Spleen (tissue), 11 donors: Measurements from ENCODE around the gene TDRD1. TPM values are rescaled to one million over a fixed set of nuclear protein-coding genes. Genes with fewer than 3 reads are reported as not detected.

ENCODE experiments used
- DNase-seq: peaks from one replicate; pipeline ENCODE4 v3.0.0-alpha.2; 2020
- H3K27ac ChIP-seq, 8 donors: fragments of 200-600 bp; sonication (generic) in 7 of 8; 1 replicate in 4 of 8; 2 replicates in 4 of 8; pipeline versions ENCODE4 v1.5.0 to v1.8.0; 2016 to 2021; ENCODE audit warnings: inconsistent platforms in 4 of 8, mild to moderate bottlenecking in 4 of 8, moderate library complexity in 1 of 8
- H3K27me3 ChIP-seq, 7 donors: fragments of 200-600 bp; sonication (generic) in 6 of 7; replicated peaks in 1 of 7; 1 replicate in 4 of 7; 2 replicates in 3 of 7; pipeline versions ENCODE4 v1.5.0 to v1.8.0; 2016 to 2021; ENCODE audit warnings: inconsistent platforms in 3 of 7, mild to moderate bottlenecking in 1 of 7
- H3K36me3 ChIP-seq, 6 donors: fragments of 200-600 bp; sonication (generic) in 5 of 6; 1 replicate in 4 of 6; 2 replicates in 2 of 6; pipeline versions ENCODE4 v1.5.0 to v1.8.0; 2016 to 2021; ENCODE audit warnings: inconsistent platforms in 2 of 6
- H3K4me1 ChIP-seq, 6 donors: fragments of 200-600 bp; sonication (generic) in 5 of 6; 1 replicate in 3 of 6; 2 replicates in 3 of 6; pipeline versions ENCODE4 v1.5.0 to v1.8.0; 2016 to 2021; ENCODE audit warnings: inconsistent platforms in 3 of 6
- H3K4me3 ChIP-seq, 8 donors: fragments of 200-600 bp; sonication (generic) in 7 of 8; 1 replicate in 4 of 8; 2 replicates in 4 of 8; pipeline versions ENCODE4 v1.5.0 to v1.8.0; 2016 to 2021; ENCODE audit warnings: inconsistent platforms in 4 of 8, mild to moderate bottlenecking in 4 of 8, moderate library complexity in 2 of 8
- H3K9me3 ChIP-seq, 8 donors: fragments of 200-600 bp; sonication (generic) in 7 of 8; 1 replicate in 4 of 8; 2 replicates in 4 of 8; pipeline versions ENCODE4 v1.5.0 to v1.8.0; 2016 to 2021; ENCODE audit warnings: inconsistent platforms in 4 of 8
- POLR2A ChIP-seq, 3 donors: fragments of 450-650 bp; IDR thresholded peaks; one replicate each; pipeline ENCODE4 v1.5.1; 2017; ENCODE audit warnings: antibody characterized with exemption in 3 of 3, mild to moderate bottlenecking in 1 of 3
- POLR2AphosphoS5 ChIP-seq, 3 donors: sonication (generic); formaldehyde crosslinking; IDR thresholded peaks; one replicate each; pipeline ENCODE4 v1.5.1; 2017; ENCODE audit warnings: antibody characterized with exemption in 3 of 3
- WGBS, 5 donors: extraction: QIAGEN DNeasy Blood & Tissue Kit in 3 of 5; methylation state at CpG; one replicate each; pipeline versions ENCODE4 v1.1.5 to v1.1.7; 2013 to 2018; 5-methylcytosine and 5-hydroxymethylcytosine counted together
- intact Hi-C: fragments of 100-400 bp; cut with DNase I; formaldehyde crosslinking; loops from one replicate; pipeline ENCODE4 v1.15.0; 2023; ENCODE audit warnings: low total_unique reads
- polyA plus RNA-seq, 3 donors: library from polyadenylated mRNA; stranded (reverse); fragments of 200-250 nt; gene quantifications; one replicate each; pipeline ENCODE4 v1.2.1, GENCODE V29; 2013
- total RNA-seq, 7 donors: library from RNA; depleted of rRNA in 3 of 7; stranded (reverse); fragments of >200 nt in 3 of 7; fragmentation: NEBNext Ultra II Directional in 4 of 7; extraction: Animal tissue kit (Norgen Biotek cat#: 25700) in 4 of 7; gene quantifications; one replicate each; pipeline versions ENCODE4 v1.1.0 to v1.2.1, GENCODE V29; 2016 to 2021
- TF ChIP-seq, protein P1 (sequence below), 11 experiments: fragments of 200-600 bp in 7 of 11; fragments of 450-650 bp in 4 of 11; sonication (generic) in 4 of 11; IDR thresholded peaks in 8 of 11; conservative IDR thresholded peaks in 3 of 11; 1 replicate in 7 of 11; 2 replicates in 4 of 11; pipeline versions ENCODE4 v1.4.0 to v1.8.0; 2016 to 2021; ENCODE audit warnings: antibody characterized with exemption in 11 of 11, inconsistent platforms in 4 of 11, mild to moderate bottlenecking in 1 of 11
- donor health status: healthy with polysubstance abuse.
- donor health status: DM: no; HTN: no; CAD: no; lungs with moderate emphysema.
- donor health status: DM: no; HTN: no; CAD: no.
- donor health status: Bipolar disorder and iron deficiency.
- donor health status: healthy.
- donor health status: DM: no; HTN: no; CAD: no.
- donor health status: DM: yes; HTN: yes; CAD: no.

Gene TDRD1
- total and polyA plus RNA-seq, 10 donors, result 0.02 to 3.9 (median 0.92) TPM

DNA sequence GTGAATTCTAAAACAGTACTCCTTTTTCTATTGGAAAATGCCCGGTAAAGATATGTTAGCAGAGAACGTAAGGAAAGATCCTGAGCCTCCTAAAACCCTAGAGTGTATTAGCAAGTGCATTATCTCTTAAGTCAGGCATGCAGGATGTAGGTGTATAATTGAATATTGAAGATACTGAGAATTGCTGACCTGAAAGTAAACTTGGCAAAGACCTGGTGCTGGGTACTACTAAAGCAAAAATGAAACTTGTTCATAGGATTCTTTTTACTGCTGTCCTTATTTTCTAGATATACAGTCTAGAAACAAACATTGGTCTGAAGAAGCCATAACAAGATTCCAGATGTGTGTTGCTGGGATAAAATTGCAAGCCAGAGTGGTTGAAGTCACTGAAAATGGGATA lies 41.1 kb downstream of the TDRD1 start:
- Histone ChIP-seq H3K27ac (no peak overlapping the region), H3K36me3 (no peaks in the 10 kb centered on the region), H3K4me3 (no peak overlapping the region), H3K4me1 (no peaks in the 10 kb centered on the region), H3K9me3 (no peaks in the 10 kb centered on the region), H3K27me3 (no peaks in the 10 kb centered on the region)
- TF ChIP-seq POLR2AphosphoS5 (IDR thresholded peaks at IDR 0.05) (no peak), POLR2A (IDR thresholded peaks at IDR 0.05) (no peak)
- TF ChIP-seq, protein P1, sequence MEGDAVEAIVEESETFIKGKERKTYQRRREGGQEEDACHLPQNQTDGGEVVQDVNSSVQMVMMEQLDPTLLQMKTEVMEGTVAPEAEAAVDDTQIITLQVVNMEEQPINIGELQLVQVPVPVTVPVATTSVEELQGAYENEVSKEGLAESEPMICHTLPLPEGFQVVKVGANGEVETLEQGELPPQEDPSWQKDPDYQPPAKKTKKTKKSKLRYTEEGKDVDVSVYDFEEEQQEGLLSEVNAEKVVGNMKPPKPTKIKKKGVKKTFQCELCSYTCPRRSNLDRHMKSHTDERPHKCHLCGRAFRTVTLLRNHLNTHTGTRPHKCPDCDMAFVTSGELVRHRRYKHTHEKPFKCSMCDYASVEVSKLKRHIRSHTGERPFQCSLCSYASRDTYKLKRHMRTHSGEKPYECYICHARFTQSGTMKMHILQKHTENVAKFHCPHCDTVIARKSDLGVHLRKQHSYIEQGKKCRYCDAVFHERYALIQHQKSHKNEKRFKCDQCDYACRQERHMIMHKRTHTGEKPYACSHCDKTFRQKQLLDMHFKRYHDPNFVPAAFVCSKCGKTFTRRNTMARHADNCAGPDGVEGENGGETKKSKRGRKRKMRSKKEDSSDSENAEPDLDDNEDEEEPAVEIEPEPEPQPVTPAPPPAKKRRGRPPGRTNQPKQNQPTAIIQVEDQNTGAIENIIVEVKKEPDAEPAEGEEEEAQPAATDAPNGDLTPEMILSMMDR (IDR thresholded peaks at IDR 0.05 in 8 of 11, conservative IDR thresholded peaks at IDR 0.05 in 3 of 11), result no peak
- 84 to 97% (median 94%) methylated on average over 2 of the region's 2 CpGs for WGBS, 5 donors
- no peak for DNase-seq
- intact Hi-C loops, result no loop called here

DNA sequence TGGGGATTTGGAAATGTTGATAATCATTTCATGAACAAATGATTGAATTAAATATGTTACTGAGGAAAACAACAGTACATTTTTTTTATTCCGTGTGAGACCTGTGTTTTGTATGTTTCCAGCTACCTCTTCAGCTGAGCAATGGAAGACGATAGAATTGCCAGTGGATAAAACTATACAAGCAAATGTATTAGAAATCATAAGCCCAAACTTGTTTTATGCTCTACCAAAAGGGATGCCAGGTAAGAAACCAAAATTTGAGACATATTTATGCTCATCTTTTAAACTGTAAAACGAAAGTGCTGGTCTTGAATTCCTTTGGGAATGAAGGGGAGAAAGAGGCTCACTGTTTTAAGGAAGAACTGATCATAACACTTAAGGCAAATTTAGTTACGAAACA lies 42.1 kb downstream of the TDRD1 start:
- no peaks in the 10 kb centered on the region for H3K4me1 ChIP-seq
- H3K36me3 ChIP-seq, result no peaks in the 10 kb centered on the region
- no peak overlapping the region for H3K4me3 ChIP-seq
- WGBS, 5 donors, result 76 to 85% (median 82%) methylated on average over 4 of the region's 4 CpGs
- no peaks in the 10 kb centered on the region for H3K9me3 ChIP-seq
- DNase-seq, result no peak
- no peaks in the 10 kb centered on the region for H3K27me3 ChIP-seq
- H3K27ac ChIP-seq, result no peak overlapping the region
- intact Hi-C loops, result no loop called here
- TF ChIP-seq POLR2AphosphoS5 (IDR thresholded peaks at IDR 0.05) (no peak), POLR2A (IDR thresholded peaks at IDR 0.05) (no peak)
- TF ChIP-seq, protein P1 (IDR thresholded peaks at IDR 0.05 in 8 of 11, conservative IDR thresholded peaks at IDR 0.05 in 3 of 11), result no peak

DNA sequence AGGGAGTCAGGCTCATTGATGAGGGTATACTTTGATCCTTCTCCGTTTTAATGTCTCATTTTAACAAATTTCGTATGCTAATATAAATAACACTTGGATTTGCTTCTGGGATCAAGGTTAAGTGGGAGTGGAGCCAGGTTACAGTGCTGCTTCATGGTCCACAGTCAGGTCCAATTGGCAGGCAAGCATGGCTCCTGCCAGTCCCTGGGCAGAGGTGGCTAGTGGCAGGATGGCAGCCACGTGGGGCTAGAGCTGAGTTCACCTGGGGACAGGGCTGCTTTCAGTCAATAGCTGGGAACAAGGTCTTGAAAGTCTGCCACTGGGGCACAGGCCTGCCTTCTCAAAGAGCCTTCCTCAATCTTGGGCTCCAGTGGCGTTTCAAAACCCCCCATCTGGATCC lies 43.9 kb downstream of the TDRD1 start:
- Histone ChIP-seq H3K9me3 (no peaks in the 10 kb centered on the region), H3K4me3 (no peak overlapping the region), H3K27me3 (no peaks in the 10 kb centered on the region), H3K4me1 (no peaks in the 10 kb centered on the region), H3K27ac (no peak overlapping the region), H3K36me3 (no peaks in the 10 kb centered on the region)
- intact Hi-C loops, result no loop called here
- no peak for DNase-seq
- 63 to 91% (median 82%) methylated on average over 4 of the region's 4 CpGs for WGBS, 5 donors
- TF ChIP-seq POLR2AphosphoS5 (IDR thresholded peaks at IDR 0.05) (no peak), POLR2A (IDR thresholded peaks at IDR 0.05) (no peak)

DNA sequence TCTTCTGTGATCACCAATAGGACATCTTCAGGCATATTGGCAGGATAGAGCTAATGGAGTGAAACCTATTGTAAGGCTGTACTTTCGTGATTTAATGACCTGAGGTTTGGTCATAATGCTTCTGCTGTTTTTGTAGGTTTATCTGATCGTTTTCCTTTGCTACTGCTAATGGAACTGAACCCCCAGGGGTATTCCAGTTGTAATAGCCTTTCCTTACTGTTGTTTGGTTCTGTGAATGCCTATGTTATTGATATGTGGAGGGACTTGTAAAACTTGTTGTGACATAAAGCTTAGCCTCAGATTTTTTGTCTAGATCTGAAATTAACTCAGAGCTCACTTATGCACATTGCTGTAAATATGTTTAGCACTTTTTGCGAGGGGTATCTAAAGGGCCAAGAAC lies 49.0 kb downstream of the TDRD1 start:
- Histone ChIP-seq H3K27me3 (peaks cover 0 to 7% (median 0%) of the 10 kb centered on the region in 7 donors), H3K36me3 (no peaks in the 10 kb centered on the region), H3K9me3 (no peaks in the 10 kb centered on the region), H3K4me1 (no peaks in the 10 kb centered on the region), H3K4me3 (no peak overlapping the region), H3K27ac (no peak overlapping the region)
- WGBS, 5 donors, result 58 to 77% (median 63%) methylated on average over 3 of the region's 3 CpGs
- no peak for DNase-seq
- TF ChIP-seq, protein P1 (IDR thresholded peaks at IDR 0.05 in 8 of 11, conservative IDR thresholded peaks at IDR 0.05 in 3 of 11), result no peak
- TF ChIP-seq POLR2A (IDR thresholded peaks at IDR 0.05) (no peak), POLR2AphosphoS5 (IDR thresholded peaks at IDR 0.05) (no peak)
- intact Hi-C loops, result no loop called here
